ENCODE results near the gene STARD4.

The STARD4 gene

DNA sequence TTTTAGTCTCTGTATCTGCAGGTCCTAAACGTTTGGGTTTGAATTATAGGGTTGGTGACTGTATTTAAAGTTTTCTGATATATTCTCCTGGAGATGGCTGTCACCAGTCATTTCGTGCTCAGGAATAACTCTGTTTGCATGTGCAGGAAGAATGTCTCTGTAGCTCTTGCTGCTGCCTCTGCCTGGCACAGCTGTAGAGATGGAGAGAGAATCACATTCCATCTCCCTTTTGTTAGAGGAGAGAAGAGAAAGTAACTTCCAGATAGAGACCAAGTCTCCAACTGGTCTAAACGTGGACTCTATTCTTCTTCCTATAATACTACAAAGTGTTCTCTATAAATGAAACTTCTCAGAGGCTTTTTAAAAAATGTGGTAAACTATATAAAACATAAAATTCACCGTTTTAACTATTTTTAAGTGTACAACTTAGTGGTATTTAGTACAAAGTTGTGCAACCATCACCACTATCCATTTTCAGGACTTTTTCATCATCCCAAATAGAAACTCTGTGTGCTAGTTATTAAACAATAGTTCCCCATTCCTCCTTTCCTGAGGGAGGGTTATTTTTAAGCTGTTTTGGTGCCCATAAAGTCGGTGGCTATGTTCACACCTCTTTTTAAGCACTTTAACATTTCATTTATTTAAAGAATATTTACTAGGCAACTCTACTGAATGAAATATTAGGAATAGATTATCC, 20.7 kb upstream of the STARD4 start:
- intact Hi-C loops (cut with DNase I), result loop anchor here (5.0 kb wide), 1 partner anchor 614 kb away; no protein-coding TSS in a partner anchor
- DNase-seq, result no peak

GRCh38 chr5:111530298-111530740, 18.0 kb upstream of the STARD4 start:
- DNase-seq, result peak in 8 of 10 donors; percentile 17 to 87 (median 34)
- intact Hi-C loops (cut with DNase I), result loop anchor here (5.0 kb wide), 1 partner anchor 617 kb away; no protein-coding TSS in a partner anchor

- intact Hi-C loops (cut with DNase I), result no loop called here
These were observed 15.7 kb upstream of the STARD4 start for GRCh38 chr5:111528056-111528455.

GRCh38 chr5:111520908-111521307, 8.6 kb upstream of the STARD4 start:
- DNase-seq, result no peak
- intact Hi-C loops (cut with DNase I), result no loop called here

More at GRCh38 chr5:111528056-111528455, 15.7 kb upstream of the STARD4 start:
- DNase-seq, result no peak

GRCh38 chr5:111518777-111519176, 6.4 kb upstream of the STARD4 start:
- intact Hi-C loops (cut with DNase I), result no loop called here
- no peak for DNase-seq

DNA sequence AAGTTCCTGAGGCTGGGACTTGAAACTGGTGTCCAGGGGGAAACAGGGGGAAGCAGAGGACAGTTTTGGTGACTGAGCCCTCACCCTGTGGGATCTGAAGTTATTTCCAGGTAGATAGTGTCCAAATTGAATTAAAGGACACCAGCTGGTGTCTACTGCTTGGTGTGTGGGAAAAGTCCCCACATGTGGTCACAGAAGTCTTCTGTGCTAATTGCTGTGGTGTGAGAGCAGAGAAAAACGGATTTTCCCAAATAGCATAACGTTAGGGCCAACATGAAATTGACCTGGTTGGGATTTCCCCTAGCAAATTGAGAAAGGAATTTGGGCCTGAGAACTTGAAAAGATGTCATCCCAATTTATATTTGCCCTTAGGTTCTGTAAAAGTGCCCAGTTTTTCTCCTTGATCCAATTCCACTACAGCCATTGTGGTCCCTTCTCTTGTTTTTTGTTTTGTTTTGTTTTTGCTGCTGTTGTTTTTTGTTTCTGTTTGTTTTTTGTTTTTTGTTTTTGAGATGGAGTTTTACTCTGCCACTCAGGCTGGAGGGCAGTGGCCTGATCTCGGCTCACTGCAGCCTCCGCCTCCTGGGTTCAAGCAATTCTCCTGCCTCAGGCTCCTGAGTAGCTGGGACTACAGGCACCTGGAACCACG, 5.6 kb upstream of the STARD4 start:
- no peak for DNase-seq
- intact Hi-C loops (cut with DNase I), result no loop called here

DNA sequence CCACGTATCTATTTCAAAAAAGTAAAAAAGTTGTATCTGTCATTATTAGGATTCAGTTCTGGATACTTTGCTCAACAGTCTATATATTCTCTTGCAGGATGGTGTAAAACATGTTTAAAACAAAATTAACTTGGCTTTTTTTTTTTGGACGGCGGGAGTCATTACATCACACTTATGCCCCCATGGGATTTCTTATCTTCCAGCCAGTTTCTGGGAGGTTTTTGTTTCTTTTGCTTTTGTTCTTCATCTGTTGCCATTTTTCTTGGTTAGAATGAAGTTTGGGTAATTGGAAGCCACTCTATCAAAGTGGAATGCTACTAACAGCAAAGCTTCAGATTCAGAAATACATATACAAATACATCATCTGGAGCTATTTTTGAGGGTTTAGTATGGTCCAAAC, 1.8 kb upstream of the STARD4 start:
- DNase-seq, result no peak
- intact Hi-C loops (cut with DNase I), result no loop called here

DNA sequence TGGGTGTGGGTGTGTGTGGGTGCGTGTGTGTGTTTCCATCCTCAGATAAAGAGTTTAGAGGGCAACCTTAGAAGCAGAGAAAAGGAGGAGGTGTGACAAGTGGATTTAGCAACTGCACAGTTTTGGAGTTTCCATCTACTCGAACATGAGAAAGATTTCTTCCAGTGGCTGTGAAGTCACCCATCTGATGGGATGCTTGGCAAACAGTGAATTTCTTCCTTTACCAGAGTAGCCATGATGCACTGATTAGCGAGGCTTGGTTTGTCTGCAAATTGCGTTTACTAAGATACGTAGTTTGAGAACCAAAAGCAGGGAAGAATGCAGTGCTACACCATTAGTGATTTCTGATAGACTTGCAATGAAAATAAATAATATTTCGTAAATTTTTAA, 791 bp upstream of the STARD4 start:
- DNase-seq, result no peak
- intact Hi-C loops (cut with DNase I), result no loop called here

DNA sequence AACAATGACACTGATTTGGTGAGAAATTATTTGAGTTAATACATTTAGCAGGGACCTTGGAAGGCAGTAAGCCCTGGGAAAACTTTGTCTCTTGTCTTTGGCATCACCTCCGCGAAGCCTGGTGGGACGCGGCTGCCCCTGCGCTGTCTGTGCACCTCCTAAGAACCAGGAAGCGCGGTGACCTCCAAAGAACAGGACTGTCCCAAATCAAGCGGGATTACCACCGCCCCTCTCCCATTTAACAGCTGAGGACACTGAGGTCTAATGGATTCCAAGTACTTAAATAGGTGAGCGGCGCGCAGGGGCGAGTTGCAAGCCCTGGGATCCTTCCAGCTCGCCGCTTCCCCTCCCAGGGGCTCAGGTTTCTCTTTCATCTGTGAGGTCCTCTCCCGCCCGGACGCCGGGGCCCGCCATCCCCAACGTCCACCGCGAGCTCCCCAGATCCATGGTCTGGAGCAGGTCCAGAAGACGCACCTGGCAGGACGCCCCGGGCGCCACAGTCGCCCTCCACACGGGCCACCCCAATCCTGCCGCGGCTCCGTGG, 432 bp downstream of the STARD4 start:
- peak in 4 of 10 donors; percentile 14 to 72 (median 32) for DNase-seq

GRCh38 chr5:111511174-111511830, 1.0 kb downstream of the STARD4 start:
- intact Hi-C loops (cut with DNase I), result no loop called here
- DNase-seq, result no peak

More for the DNA sequence above, 432 bp downstream of the STARD4 start:
- intact Hi-C loops (cut with DNase I), result no loop called here

DNA sequence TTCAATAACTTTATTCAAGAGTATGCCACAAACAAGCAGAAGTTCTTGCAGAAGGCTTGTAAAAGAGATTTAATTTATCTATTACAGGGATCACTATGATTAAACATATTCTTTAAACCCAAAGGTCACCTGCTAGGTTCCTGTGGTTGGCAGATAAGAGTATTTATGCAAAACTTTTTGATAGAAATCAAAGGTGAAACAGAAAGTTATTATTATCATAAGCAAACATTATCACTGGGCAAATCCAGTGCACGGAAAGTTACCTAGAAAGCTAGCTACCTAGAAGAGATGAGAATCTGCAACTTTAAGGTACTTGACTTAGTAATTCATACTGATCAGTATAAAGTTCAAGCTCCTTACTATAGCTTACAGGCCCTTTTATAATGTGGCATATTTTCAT, 3.2 kb downstream of the STARD4 start:
- intact Hi-C loops (cut with DNase I), result no loop called here
- DNase-seq, result no peak

GRCh38 chr5:111507276-111507675, 5.1 kb downstream of the STARD4 start:
- DNase-seq, result no peak
- intact Hi-C loops (cut with DNase I), result no loop called here

- intact Hi-C loops (cut with DNase I), result no loop called here
- DNase-seq, result no peak
These were observed 7.2 kb downstream of the STARD4 start for GRCh38 chr5:111505096-111505495.

DNA sequence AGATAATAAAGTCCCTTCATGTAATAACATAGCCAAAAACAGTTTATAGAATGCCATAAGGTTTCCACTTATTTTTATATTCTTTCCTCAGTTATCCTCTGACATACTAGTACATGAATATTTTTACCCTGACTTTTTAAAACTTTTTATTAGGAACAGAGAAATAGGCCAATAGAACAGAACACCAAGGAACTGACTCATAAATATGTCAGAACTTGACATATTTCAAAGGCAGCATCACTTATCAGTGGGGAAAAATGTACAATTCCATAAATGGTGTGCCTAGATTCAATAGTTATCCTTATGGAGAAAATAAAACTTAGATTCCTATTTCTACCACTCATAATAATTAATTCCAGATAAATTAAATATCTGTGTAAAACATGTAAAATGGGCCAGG, 9.4 kb downstream of the STARD4 start:
- DNase-seq, result no peak
- intact Hi-C loops (cut with DNase I), result no loop called here

- intact Hi-C loops (cut with DNase I), result no loop called here
- DNase-seq, result no peak
These were observed 14.0 kb downstream of the STARD4 start for GRCh38 chr5:111498346-111498745.

GRCh38 chr5:111495159-111495558, 17.2 kb downstream of the STARD4 start:
- intact Hi-C loops (cut with DNase I), result no loop called here

DNA sequence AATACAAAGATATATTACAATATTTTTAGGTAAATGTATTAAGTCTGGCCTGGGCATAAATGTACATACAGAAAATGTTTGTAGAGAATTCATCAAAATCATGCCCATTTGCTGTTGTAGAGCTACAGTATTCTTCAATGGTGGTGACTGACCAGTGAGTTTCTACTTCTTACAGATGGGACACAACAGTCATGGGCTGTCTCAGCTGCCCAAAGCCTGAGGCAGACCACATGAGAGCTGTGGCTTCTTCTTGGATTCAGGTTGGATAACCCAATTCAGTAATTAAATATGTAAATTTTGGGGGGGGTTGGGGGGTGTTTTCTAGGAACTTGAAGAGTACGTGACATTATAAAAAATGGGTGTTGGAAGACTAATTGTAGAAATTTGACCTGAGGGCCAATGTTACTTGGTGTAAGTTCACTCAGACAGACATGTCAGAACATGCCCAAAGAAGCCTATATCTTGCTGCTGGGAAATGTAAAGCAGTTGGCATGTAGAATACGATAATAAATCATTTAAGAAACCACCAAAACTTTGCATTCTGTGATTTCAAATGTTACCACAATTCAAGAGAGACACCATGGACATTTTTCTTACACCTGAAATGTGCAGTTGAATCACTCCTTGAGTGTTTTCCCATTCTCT, 17.9 kb downstream of the STARD4 start:
- intact Hi-C loops (cut with DNase I), result no loop called here
- no peak for DNase-seq

More at GRCh38 chr5:111495159-111495558, 17.2 kb downstream of the STARD4 start:
- no peak for DNase-seq

DNA sequence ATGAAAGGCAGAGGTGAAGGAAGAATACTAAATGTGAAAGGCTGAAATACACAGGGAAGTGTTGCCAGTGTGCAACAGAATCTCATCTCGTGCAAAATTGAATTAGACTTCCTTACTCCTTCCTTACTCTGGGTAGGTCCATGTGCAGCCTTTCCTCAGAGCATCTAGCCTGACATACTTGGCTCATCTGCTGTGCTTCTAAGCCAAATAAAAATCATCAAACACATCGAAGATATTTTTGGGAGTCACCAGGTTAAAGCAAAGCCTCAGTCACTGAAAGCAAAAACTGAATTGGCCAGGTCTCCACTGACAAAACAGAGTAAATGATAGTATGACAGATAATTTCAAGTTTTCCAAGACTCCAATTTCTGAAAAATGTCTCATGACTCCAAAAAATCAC, 19.3 kb downstream of the STARD4 start:
- intact Hi-C loops (cut with DNase I), result no loop called here
- no peak for DNase-seq

GRCh38 chr5:111488353-111488752, 24.0 kb downstream of the STARD4 start:
- intact Hi-C loops (cut with DNase I), result no loop called here

DNA sequence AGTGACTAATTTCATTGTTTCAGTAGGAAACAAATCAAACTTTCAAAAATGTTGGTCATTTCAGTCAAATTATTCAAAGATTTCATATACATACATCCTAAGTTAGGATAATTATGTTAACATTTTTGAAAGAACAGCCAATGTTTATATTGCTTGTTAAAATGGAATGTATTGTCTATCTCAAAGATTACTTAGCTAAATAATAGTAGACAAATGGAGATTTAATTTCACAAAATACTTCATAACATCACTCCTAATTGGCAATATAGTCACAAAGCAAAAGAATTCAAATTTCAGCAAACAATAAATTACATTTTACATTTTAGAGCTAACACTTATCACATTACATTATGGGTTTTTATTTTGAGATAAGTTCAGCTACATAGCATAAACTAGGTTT, 25.4 kb downstream of the STARD4 start:
- no peak for DNase-seq
- intact Hi-C loops (cut with DNase I), result no loop called here

More at GRCh38 chr5:111488353-111488752, 24.0 kb downstream of the STARD4 start:
- DNase-seq, result no peak

DNA sequence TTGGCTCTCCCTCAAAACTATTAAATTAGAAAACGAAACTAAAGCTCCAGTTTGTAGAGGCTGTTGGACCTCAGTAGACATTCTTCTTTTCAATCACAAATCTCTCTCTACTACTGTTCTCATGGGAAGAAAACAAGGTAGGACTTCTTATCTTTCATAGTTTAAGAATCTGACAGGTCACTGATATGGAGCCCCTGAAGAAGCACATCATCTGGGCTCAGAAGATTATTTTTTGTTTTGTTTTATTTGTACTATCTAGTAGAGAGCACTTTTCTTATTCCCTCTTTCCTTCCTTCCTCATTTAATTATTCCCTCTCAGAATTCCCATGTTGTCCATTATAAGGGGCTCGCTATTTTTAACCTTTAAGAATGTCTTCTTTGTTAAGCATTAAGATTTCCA, 26.3 kb downstream of the STARD4 start:
- intact Hi-C loops (cut with DNase I), result no loop called here
- DNase-seq, result no peak

All from posterior cingulate gyrus (tissue), 11 donors.